Myocyte (in vitro differentiated cells): ENCODE measurements around the gene ZC3H18. TPM values are rescaled to one million over a fixed set of nuclear protein-coding genes. Genes with fewer than 3 reads are reported as not detected.

ENCODE experiments used
- DNase-seq: peaks from one replicate; pipeline ENCODE4 v3.0.0-alpha.2; 2012; ENCODE audit warnings: low read depth
- total RNA-seq: library from RNA; depleted of rRNA; stranded (reverse); fragments of >200 nt; gene quantifications from 2 replicates; pipeline ENCODE4 v1.2.3, GENCODE V29; 2014

ZC3H18 gene
- total RNA-seq, 1 donor from 2014 or later = 13.4 TPM

- peak; percentile 17 for DNase-seq
These were observed 66.5 kb downstream of the ZC3H18 start for GRCh38 chr16:88636488-88637265.

DNA sequence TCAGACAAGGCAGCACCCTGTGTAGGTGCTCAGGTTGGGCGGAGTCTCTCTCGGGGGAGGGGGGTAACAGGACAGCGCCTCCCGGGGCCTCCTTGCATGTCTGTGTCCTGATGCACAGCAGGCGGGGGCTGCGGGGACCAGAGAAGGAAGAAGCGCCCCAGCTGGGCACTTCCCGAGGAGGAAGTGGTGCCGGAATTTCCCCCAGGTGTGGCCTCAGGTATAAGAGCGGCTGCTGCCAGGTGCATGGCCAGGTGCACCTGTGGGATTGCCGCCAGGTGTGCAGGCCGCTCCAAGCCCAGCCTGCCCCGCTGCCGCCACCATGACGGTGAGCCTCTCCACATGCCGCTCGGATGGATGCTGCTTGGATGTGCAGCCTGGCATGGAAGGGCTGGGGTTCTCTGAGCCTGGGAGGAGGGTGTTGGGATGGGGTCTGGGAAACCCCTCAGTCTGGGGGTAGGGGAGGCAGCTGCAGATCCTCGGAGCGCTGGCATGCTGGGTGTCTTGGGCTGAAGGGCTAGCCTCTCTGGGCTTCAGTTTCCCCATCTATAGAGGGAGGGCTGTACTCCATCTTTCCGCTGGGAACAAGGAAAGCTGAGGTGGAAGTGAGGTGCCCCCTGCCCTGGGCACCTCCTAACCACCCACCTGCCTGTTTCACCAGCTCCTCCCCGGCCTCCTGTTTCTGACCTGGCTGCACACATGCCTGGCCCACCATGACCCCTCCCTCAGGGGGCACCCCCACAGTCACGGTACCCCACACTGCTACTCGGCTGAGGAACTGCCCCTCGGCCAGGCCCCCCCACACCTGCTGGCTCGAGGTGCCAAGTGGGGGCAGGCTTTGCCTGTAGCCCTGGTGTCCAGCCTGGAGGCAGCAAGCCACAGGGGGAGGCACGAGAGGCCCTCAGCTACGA, 68.4 kb downstream of the ZC3H18 start, which contains the start of gene IL17C:
IL17C (plus strand) TSS at position 250 of the 908 bp plus-strand sequence; CDS start at position 320, 70 bp downstream.
- DNase-seq = no peak

DNA sequence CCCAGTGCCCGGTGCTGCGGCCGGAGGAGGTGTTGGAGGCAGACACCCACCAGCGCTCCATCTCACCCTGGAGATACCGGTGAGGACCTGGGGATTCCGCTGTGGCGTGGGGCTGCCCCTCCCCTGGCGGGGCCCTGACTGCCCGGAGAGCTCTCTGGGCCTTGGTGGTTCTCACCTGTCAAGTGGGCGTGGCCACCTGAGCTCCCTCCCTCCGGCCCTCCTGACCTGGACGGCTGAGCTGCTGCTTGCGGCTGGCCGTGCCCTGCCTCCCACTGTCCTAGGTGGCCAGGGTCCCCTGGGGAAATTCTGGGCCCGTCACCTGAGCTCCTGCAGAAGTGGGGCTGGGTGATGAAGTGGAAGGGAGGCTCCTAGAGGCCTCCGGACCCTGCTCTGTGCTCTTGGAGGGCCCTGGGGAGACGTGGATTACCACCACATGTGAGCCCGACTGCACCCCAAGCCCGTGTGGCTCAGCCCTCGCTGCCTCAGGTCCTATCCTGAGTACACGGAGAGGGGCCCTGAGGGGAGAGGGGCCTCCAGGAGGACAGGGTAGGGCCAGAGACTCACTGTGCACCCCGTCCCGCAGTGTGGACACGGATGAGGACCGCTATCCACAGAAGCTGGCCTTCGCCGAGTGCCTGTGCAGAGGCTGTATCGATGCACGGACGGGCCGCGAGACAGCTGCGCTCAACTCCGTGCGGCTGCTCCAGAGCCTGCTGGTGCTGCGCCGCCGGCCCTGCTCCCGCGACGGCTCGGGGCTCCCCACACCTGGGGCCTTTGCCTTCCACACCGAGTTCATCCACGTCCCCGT, 69.2 kb downstream of the ZC3H18 start:
- no peak for DNase-seq

DNA sequence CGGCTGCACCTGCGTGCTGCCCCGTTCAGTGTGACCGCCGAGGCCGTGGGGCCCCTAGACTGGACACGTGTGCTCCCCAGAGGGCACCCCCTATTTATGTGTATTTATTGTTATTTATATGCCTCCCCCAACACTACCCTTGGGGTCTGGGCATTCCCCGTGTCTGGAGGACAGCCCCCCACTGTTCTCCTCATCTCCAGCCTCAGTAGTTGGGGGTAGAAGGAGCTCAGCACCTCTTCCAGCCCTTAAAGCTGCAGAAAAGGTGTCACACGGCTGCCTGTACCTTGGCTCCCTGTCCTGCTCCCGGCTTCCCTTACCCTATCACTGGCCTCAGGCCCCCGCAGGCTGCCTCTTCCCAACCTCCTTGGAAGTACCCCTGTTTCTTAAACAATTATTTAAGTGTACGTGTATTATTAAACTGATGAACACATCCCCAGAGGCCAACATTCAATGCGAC, 69.9 kb downstream of the ZC3H18 start:
- DNase-seq = no peak

DNA sequence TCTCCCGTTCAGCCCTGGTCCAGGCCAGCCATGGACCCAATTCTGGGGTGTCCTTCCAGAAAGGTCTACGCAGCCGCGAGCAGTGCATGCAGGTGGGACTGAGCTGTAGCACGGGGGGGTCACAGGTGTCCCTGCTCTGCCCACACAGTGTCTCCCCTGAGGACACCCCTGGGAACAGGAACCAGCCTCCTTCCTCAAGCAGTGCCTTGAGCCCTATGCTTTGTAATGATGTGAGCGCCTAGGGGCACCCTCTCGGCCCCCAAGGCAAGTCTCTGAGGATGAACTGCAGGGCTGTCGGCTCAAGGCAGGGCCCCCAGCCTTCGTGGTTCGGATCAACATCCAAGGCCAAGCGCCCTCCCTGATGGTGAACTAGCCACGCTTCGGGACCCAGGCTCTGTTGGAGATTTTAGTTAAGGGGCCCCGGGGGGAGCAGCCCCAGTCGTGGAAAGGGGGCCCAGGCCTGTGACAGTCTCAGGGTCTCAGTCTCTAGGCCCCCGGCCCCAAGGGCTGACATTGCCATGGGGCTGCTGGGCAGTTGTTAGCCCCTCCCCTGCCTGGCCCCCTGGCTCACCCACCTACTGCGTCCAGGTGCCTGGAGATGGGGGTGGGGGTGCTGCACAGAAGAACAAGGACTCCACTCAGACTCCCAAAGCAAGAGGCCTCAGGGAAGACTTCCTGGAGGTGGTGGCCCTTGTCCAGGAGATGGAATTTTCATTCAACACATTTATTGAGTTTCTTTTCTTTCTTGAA, 70.5 kb downstream of the ZC3H18 start:
- DNase-seq = no peak

GRCh38 chr16:88642881-88643643, 72.9 kb downstream of the ZC3H18 start:
- DNase-seq = no peak

- no peak for DNase-seq
These were observed 73.4 kb downstream of the ZC3H18 start for GRCh38 chr16:88643644-88643932.

- DNase-seq = no peak
These were observed 75.3 kb downstream of the ZC3H18 start for GRCh38 chr16:88645455-88645854.

DNA sequence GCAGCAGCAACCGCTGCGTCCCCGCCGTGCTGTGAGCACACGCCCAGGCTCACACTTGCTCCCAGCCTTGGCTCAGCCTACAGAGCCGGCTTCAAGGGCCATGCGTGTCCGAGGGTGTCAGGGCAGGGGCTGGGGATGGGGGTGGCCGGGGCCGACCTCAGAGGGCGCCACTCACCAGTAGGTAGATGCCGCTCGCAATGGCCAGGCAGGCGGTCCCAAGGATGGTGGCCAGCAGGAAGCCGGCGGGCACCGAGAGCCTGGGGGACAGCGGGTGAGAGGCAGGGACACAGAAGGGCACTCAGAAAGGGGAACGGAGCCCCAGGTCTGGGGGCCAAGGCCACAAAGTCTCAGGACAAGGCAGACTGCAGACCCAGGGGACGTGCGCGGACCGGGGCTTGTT, 75.7 kb downstream of the ZC3H18 start:
- no peak for DNase-seq

GRCh38 chr16:88646345-88647034, 76.3 kb downstream of the ZC3H18 start:
- DNase-seq = no peak

GRCh38 chr16:88647178-88648070, 77.2 kb downstream of the ZC3H18 start:
- DNase-seq = no peak

GRCh38 chr16:88649195-88649923, 79.2 kb downstream of the ZC3H18 start:
- DNase-seq = no peak

GRCh38 chr16:88649924-88650748, 79.9 kb downstream of the ZC3H18 start:
- no peak for DNase-seq

DNA sequence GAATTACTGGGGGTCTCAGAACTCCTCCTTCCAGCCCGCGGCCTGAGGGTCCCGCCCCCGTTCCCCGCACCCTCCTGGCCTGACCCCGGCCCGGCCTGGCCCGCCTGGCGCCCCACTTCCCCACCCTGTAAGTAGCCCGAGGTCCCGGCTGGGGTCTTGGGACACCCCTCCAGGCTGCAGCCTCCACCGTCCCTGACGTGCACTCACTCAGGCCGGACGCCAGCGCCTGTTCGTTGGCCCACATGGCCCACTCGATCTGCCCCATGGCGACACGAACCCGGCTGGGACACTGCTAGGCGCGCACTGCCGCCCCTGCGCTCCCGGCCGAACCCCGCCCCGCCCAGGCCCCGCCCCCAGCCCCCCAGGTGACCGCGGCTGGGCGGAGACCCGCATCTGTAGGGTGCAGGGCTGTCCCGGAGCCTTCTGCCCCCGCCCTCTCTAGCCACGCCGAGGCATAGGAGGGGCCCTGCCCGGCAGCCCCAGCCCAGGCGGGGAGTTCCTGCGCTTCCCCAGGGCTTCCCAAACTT, 80.6 kb downstream of the ZC3H18 start, which contains the start of gene CYBA:
CYBA (minus strand) TSS at position 305 of the 527 bp plus-strand sequence; CDS start at position 265, 40 bp downstream.
- no peak for DNase-seq

GRCh38 chr16:88651276-88651988, 81.2 kb downstream of the ZC3H18 start:
- no peak for DNase-seq
